ENCODE results near the gene CHTOP. TPM values are rescaled to one million over a fixed set of nuclear protein-coding genes. Genes with fewer than 3 reads are reported as not detected.
"Not testable (repeated sequence)": the region's sequence is repeated elsewhere in the genome, so short reads cannot be mapped to it uniquely, and the experiment has no call there.

The CHTOP gene
- total RNA-seq, 2 donors from 2014 or later, result 39.0 to 78.0 TPM

DNA sequence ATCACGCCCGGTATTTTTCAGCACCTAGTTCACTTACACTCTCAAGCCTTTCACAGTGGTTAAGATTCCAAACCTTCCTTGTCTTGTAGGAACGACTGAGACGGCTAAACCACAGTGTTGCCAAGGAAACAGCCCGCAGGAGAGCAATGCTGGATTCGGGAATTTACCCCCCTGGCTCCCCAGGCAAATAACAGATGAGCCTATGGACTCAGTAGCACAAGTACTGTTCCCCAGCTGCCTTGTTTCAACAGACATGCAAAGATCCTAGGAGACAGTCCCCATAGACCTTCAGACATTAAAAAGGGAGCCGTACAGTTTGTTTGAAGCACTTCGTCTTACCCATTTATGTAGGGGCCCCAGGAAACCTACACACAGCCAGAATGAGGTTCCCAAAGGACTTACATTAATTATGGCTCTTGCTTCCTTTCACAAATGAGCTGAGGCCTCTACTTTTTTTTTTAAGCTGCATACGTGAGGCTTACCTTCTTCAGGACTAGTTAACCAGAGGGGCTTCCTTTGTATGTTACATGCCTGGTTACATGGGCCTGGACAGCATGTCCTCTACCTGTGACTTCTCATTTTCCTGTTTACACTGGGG is 27.3 kb downstream of the CHTOP start:
- DNase-seq (ENCODE audit: low spot score), result no peak

DNA sequence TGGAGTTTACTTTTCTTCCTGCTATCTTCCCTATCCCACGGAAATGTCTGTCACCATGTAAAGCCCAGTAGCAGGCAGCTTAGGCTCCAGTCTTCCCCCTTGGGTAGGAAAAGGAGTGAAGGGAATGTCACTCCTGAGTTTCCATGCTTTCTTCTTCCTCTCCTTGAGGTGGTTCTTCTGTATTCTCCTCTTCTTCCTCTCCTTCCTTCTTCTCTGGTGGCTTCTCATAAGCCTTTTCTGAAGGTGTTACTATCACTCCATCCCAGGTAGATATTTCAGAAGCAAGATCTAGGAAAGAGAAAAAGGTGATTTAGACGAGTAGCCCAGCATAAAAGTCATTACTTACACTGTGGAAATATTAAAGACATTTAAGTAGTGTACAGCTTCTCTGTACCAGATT is 28.4 kb downstream of the CHTOP start:
- Histone ChIP-seq H3K27me3 (replicated peaks; ENCODE audit: insufficient read depth) (no peaks in the 10 kb centered on the region), H3K4me1 (ENCODE audit: control insufficient read depth in 1 of 2, low read depth in 2 of 2) (peaks cover 0 to 10% of the 10 kb centered on the region in 2 donors), H3K27ac (no peak overlapping the region), H3K36me3 (peaks cover 61% of the 10 kb centered on the region), H3K9me3 (no peaks in the 10 kb centered on the region), H3K4me3 (no peak overlapping the region)
- DNase-seq (ENCODE audit: low spot score) (no peak), ATAC-seq (ENCODE audit: insufficient number of reproducible peaks, low FRiP score, low read depth) (no peak)
- TF ChIP-seq, protein P1, sequence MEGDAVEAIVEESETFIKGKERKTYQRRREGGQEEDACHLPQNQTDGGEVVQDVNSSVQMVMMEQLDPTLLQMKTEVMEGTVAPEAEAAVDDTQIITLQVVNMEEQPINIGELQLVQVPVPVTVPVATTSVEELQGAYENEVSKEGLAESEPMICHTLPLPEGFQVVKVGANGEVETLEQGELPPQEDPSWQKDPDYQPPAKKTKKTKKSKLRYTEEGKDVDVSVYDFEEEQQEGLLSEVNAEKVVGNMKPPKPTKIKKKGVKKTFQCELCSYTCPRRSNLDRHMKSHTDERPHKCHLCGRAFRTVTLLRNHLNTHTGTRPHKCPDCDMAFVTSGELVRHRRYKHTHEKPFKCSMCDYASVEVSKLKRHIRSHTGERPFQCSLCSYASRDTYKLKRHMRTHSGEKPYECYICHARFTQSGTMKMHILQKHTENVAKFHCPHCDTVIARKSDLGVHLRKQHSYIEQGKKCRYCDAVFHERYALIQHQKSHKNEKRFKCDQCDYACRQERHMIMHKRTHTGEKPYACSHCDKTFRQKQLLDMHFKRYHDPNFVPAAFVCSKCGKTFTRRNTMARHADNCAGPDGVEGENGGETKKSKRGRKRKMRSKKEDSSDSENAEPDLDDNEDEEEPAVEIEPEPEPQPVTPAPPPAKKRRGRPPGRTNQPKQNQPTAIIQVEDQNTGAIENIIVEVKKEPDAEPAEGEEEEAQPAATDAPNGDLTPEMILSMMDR (IDR thresholded peaks at IDR 0.05), result no peak

More for the DNA sequence above, 27.3 kb downstream of the CHTOP start:
- Histone ChIP-seq H3K9me3 (no peaks in the 10 kb centered on the region), H3K4me3 (no peak overlapping the region), H3K36me3 (peaks cover 51% of the 10 kb centered on the region), H3K4me1 (ENCODE audit: control insufficient read depth in 1 of 2, low read depth in 2 of 2) (peaks cover 0 to 10% of the 10 kb centered on the region in 2 donors), H3K27me3 (replicated peaks; ENCODE audit: insufficient read depth) (no peaks in the 10 kb centered on the region), H3K27ac (no peak overlapping the region)
- TF ChIP-seq, protein P1 (IDR thresholded peaks at IDR 0.05), result no peak
- no peak for ATAC-seq (ENCODE audit: insufficient number of reproducible peaks, low FRiP score, low read depth)

DNA sequence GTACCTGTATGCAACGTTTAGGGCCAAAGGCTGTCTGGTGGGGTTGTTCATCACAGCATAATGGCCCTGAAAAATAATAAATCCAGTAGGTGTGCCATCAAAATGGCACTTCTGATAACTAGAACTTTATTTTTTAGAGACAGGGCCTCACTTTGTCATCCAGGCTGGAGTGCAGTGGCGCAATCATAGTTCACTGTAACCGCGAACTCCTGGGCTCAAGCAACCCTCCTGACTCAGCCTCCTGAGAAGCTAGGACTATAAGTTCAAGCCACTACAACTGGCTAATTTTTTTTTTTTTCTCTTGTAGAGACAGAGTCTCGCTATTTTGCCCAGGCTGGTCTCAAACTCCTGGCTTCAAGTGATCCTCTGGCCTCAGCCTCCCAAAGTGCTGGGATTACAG is 29.3 kb downstream of the CHTOP start:
- H3K36me3 ChIP-seq, result peaks cover 71% of the 10 kb centered on the region
- TF ChIP-seq, protein P1 (IDR thresholded peaks at IDR 0.05), result no peak
- H3K4me3 ChIP-seq, result no peak overlapping the region
- DNase-seq (ENCODE audit: low spot score), result no peak
- H3K27me3 ChIP-seq (replicated peaks; ENCODE audit: insufficient read depth), result no peaks in the 10 kb centered on the region
- H3K9me3 ChIP-seq, result no peaks in the 10 kb centered on the region
- ATAC-seq (ENCODE audit: insufficient number of reproducible peaks, low FRiP score, low read depth), result no peak
- H3K4me1 ChIP-seq (ENCODE audit: control insufficient read depth in 1 of 2, low read depth in 2 of 2), result peaks cover 0 to 10% of the 10 kb centered on the region in 2 donors
- no peak overlapping the region for H3K27ac ChIP-seq

DNA sequence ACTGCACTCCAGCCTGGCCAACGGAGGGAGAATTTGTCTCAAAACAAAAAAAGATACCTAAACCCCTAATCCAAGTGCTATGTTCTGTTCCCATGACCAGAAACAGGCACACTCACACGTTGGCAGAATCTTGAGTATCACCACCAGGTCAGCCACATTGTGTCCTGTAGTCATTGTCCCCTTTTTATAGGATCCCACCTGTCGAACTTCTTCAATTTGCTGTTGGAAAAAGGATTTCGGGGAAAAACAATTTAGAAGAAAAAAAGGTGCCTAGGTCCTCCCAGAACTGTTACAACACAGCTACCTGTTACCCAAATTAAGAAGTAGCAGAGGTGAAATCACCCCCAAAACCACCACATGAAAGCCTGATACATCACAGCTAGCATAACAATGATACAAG is 33.6 kb downstream of the CHTOP start:
- peaks cover 66% of the 10 kb centered on the region for H3K36me3 ChIP-seq
- H3K4me1 ChIP-seq (ENCODE audit: control insufficient read depth in 1 of 2, low read depth in 2 of 2), result peaks cover 13 to 24% of the 10 kb centered on the region in 2 donors
- no peak overlapping the region for H3K4me3 ChIP-seq
- DNase-seq (ENCODE audit: low spot score) (no peak), ATAC-seq (ENCODE audit: insufficient number of reproducible peaks, low FRiP score, low read depth) (no peak)
- TF ChIP-seq, protein P1 (IDR thresholded peaks at IDR 0.05), result no peak
- no peak overlapping the region for H3K27ac ChIP-seq
- no peaks in the 10 kb centered on the region for H3K27me3 ChIP-seq (replicated peaks; ENCODE audit: insufficient read depth)
- no peaks in the 10 kb centered on the region for H3K9me3 ChIP-seq

DNA sequence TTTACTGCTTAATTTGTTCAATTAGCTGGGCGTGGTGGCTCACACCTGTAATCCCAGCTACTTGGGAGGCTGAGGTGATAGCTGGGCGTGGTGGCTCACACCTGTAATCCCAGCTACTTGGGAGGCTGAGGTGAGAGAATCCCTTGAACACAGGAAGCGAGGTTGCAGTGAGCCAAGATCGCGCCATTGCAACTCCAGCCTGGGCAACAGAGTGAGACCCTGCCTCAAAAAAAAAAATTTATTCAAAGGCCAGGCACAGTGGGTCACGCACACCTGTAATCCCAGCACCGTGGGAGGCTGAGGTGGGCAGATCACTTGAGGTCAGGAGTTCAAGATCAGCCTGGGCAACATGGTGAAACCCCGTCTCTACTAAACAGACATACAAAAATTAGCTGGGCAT is 34.8 kb downstream of the CHTOP start:
- peaks cover 54% of the 10 kb centered on the region for H3K36me3 ChIP-seq
- ATAC-seq (ENCODE audit: insufficient number of reproducible peaks, low FRiP score, low read depth); H3K4me3 ChIP-seq; DNase-seq (ENCODE audit: low spot score); H3K27ac ChIP-seq; H3K9me3 ChIP-seq; H3K27me3 ChIP-seq (replicated peaks; ENCODE audit: insufficient read depth): not testable (repeated sequence)
- H3K4me1 ChIP-seq (ENCODE audit: control insufficient read depth in 1 of 2, low read depth in 2 of 2), result peaks cover 13 to 24% of the 10 kb centered on the region in 2 donors

DNA sequence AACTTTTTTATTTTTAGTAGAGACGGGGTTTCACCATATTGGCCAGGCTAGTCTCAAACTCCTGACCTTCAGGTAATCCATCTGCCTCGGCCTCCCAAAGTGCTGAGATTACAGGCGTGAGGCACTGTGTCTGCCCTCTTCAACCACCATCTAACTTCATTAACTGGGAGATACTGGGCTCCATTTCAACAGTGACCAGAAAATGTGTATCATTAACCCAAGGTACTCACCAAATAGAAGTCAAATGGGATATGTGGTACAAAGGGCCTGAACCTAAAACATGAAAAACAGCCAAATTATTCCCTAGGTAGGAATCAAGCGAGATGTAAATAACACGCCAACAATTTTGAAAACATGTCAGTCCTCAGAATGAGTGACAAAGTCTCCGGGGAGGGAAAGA is 35.7 kb downstream of the CHTOP start:
- H3K27me3 ChIP-seq (replicated peaks; ENCODE audit: insufficient read depth), result no peaks in the 10 kb centered on the region
- no peak for DNase-seq (ENCODE audit: low spot score)
- peaks cover 13 to 24% of the 10 kb centered on the region in 2 donors for H3K4me1 ChIP-seq (ENCODE audit: control insufficient read depth in 1 of 2, low read depth in 2 of 2)
- H3K4me3 ChIP-seq, result peak overlapping the region; percentile 91
- no peaks in the 10 kb centered on the region for H3K9me3 ChIP-seq
- no peak for ATAC-seq (ENCODE audit: insufficient number of reproducible peaks, low FRiP score, low read depth)
- H3K36me3 ChIP-seq, result peaks cover 45% of the 10 kb centered on the region
- H3K27ac ChIP-seq, result peak overlapping the region in 1 of 2 donors; percentile 11
- TF ChIP-seq, protein P1 (IDR thresholded peaks at IDR 0.05), result no peak
